Esophagus squamous epithelium (tissue), 5 donors: Measurements from ENCODE around the gene CCDC28B. TPM values are rescaled to one million over a fixed set of nuclear protein-coding genes. Genes with fewer than 3 reads are reported as not detected.
A peak's percentile ranks its signal among the peaks of the same experiment; 100 is the strongest.

Experiments
- DNase-seq: peaks from one replicate; lab custom pipeline; 2025; lab: John Stamatoyannopoulos, UW
- H3K27ac ChIP-seq, 4 donors: fragments of 200-600 bp; sonication (generic); one replicate each; pipeline ENCODE4 v1.5.1; 2016 to 2019; ENCODE audit warnings: mild to moderate bottlenecking in 1 of 4
- H3K27me3 ChIP-seq, 4 donors: fragments of 200-600 bp; sonication (generic); 1 replicate in 3 of 4; 2 replicates in 1 of 4; pipeline versions ENCODE4 v1.5.1 to v1.6.0; 2017 to 2021; ENCODE audit warnings: antibody characterized with exemption in 1 of 4
- H3K36me3 ChIP-seq, 3 donors: fragments of 200-600 bp; sonication (generic); one replicate each; pipeline ENCODE4 v1.5.1; 2016 to 2019
- H3K4me1 ChIP-seq, 3 donors: fragments of 200-600 bp; sonication (generic); one replicate each; pipeline ENCODE4 v1.5.1; 2017 to 2019
- H3K4me3 ChIP-seq, 4 donors: fragments of 200-600 bp; sonication (generic); 1 replicate in 3 of 4; 2 replicates in 1 of 4; pipeline ENCODE4 v1.5.1; 2016 to 2019; ENCODE audit warnings: mild to moderate bottlenecking in 2 of 4, moderate library complexity in 1 of 4
- H3K9me3 ChIP-seq, 3 donors: fragments of 200-600 bp; sonication (generic); one replicate each; pipeline ENCODE4 v1.5.1; 2016 to 2019
- CTCF ChIP-seq, 6 experiments: fragments of 450-650 bp in 4 of 6; fragments of 200-600 bp in 2 of 6; sonication (generic) in 2 of 6; IDR thresholded peaks; one replicate each; pipeline ENCODE4 v1.5.1; 2016 to 2019; ENCODE audit warnings: antibody characterized with exemption in 6 of 6, mild to moderate bottlenecking in 4 of 6, moderate library complexity in 4 of 6
- POLR2A ChIP-seq, 4 donors: fragments of 450-650 bp; IDR thresholded peaks; one replicate each; pipeline ENCODE4 v1.6.1; 2017; ENCODE audit warnings: antibody characterized with exemption in 4 of 4, mild to moderate bottlenecking in 4 of 4, moderate library complexity in 3 of 4
- WGBS, 2 donors: methylation state at CpG; one replicate each; pipeline ENCODE4 v1.1.5; 2018; 5-methylcytosine and 5-hydroxymethylcytosine counted together
- intact Hi-C: fragments of 100-400 bp; cut with DNase I; formaldehyde crosslinking; loops from one replicate; pipeline ENCODE4 v1.15.0; 2022
- total RNA-seq, 4 donors: library from RNA; depleted of rRNA; stranded (reverse); fragments of >200 nt; gene quantifications; one replicate each; pipeline ENCODE4 v1.1.0, GENCODE V29; 2016
- donor health status: DM: yes; HTN: yes; CAD: no.

CCDC28B gene
- total RNA-seq, 4 donors from 2014 or later = 0.88 to 2.9 (median 1.6) TPM

- H3K27me3 ChIP-seq = no peaks in the 10 kb centered on the region
- H3K4me3 ChIP-seq = no peak overlapping the region
- WGBS, 2 donors = 63 to 93% methylated on average over 5 to 7 of the region's 10 CpGs
- TF ChIP-seq CTCF (IDR thresholded peaks at IDR 0.05) (peak; percentile 29 to 81 (median 68)), POLR2A (IDR thresholded peaks at IDR 0.05) (no peak)
- intact Hi-C loops = no loop called here
- H3K27ac ChIP-seq = peak overlapping the region; percentile 23 to 61 (median 42)
- no peak for DNase-seq
- H3K9me3 ChIP-seq = no peaks in the 10 kb centered on the region
- H3K36me3 ChIP-seq = peaks cover 8 to 67% (median 13%) of the 10 kb centered on the region in 3 donors
- peaks cover 2 to 24% (median 6%) of the 10 kb centered on the region in 3 donors for H3K4me1 ChIP-seq
Measured at GRCh38 chr1:32215629-32216480, 15.5 kb downstream of the CCDC28B start.

- Histone ChIP-seq H3K36me3 (peaks cover 8 to 67% (median 13%) of the 10 kb centered on the region in 3 donors), H3K27me3 (no peaks in the 10 kb centered on the region), H3K27ac (peak overlapping the region in 2 of 4 donors; percentile 2 to 61), H3K4me3 (no peak overlapping the region), H3K9me3 (no peaks in the 10 kb centered on the region), H3K4me1 (peaks cover 10 to 31% (median 13%) of the 10 kb centered on the region in 3 donors)
- intact Hi-C loops = no loop called here
- WGBS, 2 donors = 74 to 89% methylated on average over 3 to 5 of the region's 5 CpGs
- no peak for TF ChIP-seq POLR2A (IDR thresholded peaks at IDR 0.05)
- no peak for TF ChIP-seq CTCF (IDR thresholded peaks at IDR 0.05)
- no peak for DNase-seq
Measured at GRCh38 chr1:32216566-32216965, 16.2 kb downstream of the CCDC28B start.

- no peak for DNase-seq
- Histone ChIP-seq H3K36me3 (peaks cover 8 to 68% (median 13%) of the 10 kb centered on the region in 3 donors), H3K4me3 (no peak overlapping the region), H3K27ac (no peak overlapping the region), H3K9me3 (no peaks in the 10 kb centered on the region), H3K27me3 (no peaks in the 10 kb centered on the region), H3K4me1 (peaks cover 22 to 48% (median 25%) of the 10 kb centered on the region in 3 donors)
- 88 to 89% methylated on average over 7 of the region's 7 CpGs for WGBS, 2 donors
- no peak for TF ChIP-seq POLR2A (IDR thresholded peaks at IDR 0.05)
- TF ChIP-seq CTCF (IDR thresholded peaks at IDR 0.05) = no peak
- intact Hi-C loops = no loop called here
Measured at GRCh38 chr1:32219022-32219421, 18.6 kb downstream of the CCDC28B start.

- H3K4me3 ChIP-seq = peak overlapping the region; percentile 65 to 99 (median 82)
- WGBS, 2 donors = 75 to 83% methylated on average over 4 of the region's 4 CpGs
Measured at GRCh38 chr1:32220746-32221580, 20.6 kb downstream of the CCDC28B start.

More at GRCh38 chr1:32220746-32221580, 20.6 kb downstream of the CCDC28B start:
- DNase-seq = no peak
- Histone ChIP-seq H3K4me1 (peaks cover 22 to 53% (median 24%) of the 10 kb centered on the region in 3 donors), H3K9me3 (no peaks in the 10 kb centered on the region), H3K36me3 (peaks cover 0 to 72% (median 15%) of the 10 kb centered on the region in 3 donors), H3K27me3 (no peaks in the 10 kb centered on the region), H3K27ac (peak overlapping the region in 3 of 4 donors; percentile 93 to 96 (median 94))
- TF ChIP-seq POLR2A (IDR thresholded peaks at IDR 0.05) (no peak), CTCF (IDR thresholded peaks at IDR 0.05) (no peak)
- intact Hi-C loops = no loop called here
